Activated CD4-positive, alpha-beta memory T cell treated with anti-CD3 and anti-CD28 coated beads, Interleukin-2, amount 10 ng/mL, durations not matched to agents 7 days and 5 days (primary cell): ENCODE measurements around the gene TMEM179. TPM values are rescaled to one million over a fixed set of nuclear protein-coding genes. Genes with fewer than 3 reads are reported as not detected.
A peak's percentile ranks its signal among the peaks of the same experiment; 100 is the strongest.
"Not testable (repeated sequence)": the region's sequence is repeated elsewhere in the genome, so short reads cannot be mapped to it uniquely, and the experiment has no call there.

ENCODE experiments used
- CTCF ChIA-PET: fragments of 350-600 bp; sonication (Branson Sonifier 250); formaldehyde crosslinking; loops from one replicate; lab custom pipeline; 2021; ENCODE audit warnings: antibody characterized with exemption, inconsistent platforms; lab: Charles Lee
- POLR2A ChIA-PET: fragments of 350-600 bp; sonication (Branson Sonifier 250); formaldehyde crosslinking; loops from one replicate; lab custom pipeline; 2021; ENCODE audit warnings: antibody characterized with exemption; lab: Charles Lee
- DNase-seq: peaks from one replicate; pipeline ENCODE4 v3.0.0-alpha.2; 2020
- H3K27ac Mint-ChIP-seq: one replicate; pipeline ENCODE4 v1.8.0; 2021; ENCODE audit warnings: mild to moderate bottlenecking, mixed read lengths
- H3K27me3 Mint-ChIP-seq: one replicate; pipeline ENCODE4 v1.8.0; 2021; ENCODE audit warnings: mixed read lengths
- H3K36me3 Mint-ChIP-seq: one replicate; pipeline ENCODE4 v1.8.0; 2021; ENCODE audit warnings: low read depth, mixed read lengths
- H3K4me1 Mint-ChIP-seq: one replicate; pipeline ENCODE4 v1.8.0; 2021; ENCODE audit warnings: mixed read lengths
- H3K4me3 Mint-ChIP-seq: one replicate; pipeline ENCODE4 v1.8.0; 2021; ENCODE audit warnings: mild to moderate bottlenecking, mixed read lengths
- H3K9me3 Mint-ChIP-seq: one replicate; pipeline ENCODE4 v1.8.0; 2021; ENCODE audit warnings: mixed read lengths
- total RNA-seq, 2 experiments: library from RNA; stranded (reverse); gene quantifications; one replicate each; pipeline ENCODE4 v1.2.3, GENCODE V29; 2021

TMEM179 gene
- total RNA-seq, 2 experiments from 2014 or later: not detected

GRCh38 chr14:104643306-104643705, 38.7 kb upstream of the TMEM179 start:
- Mint-ChIP-seq H3K9me3 (peaks cover 2% of the 10 kb centered on the region), H3K4me1 (no peaks in the 10 kb centered on the region), H3K36me3 (no peaks in the 10 kb centered on the region), H3K27me3 (peaks cover 9% of the 10 kb centered on the region), H3K4me3 (no peak overlapping the region), H3K27ac (no peak overlapping the region)
- ChIA-PET POLR2A (no interaction called here), CTCF (no interaction called here)
- no peak for DNase-seq

GRCh38 chr14:104642540-104642868, 37.9 kb upstream of the TMEM179 start:
- POLR2A ChIA-PET: no interaction called here
- CTCF ChIA-PET: no interaction called here
- Mint-ChIP-seq H3K27me3 (peaks cover 6% of the 10 kb centered on the region), H3K4me1 (no peaks in the 10 kb centered on the region), H3K36me3 (no peaks in the 10 kb centered on the region), H3K4me3 (no peak overlapping the region), H3K27ac (no peak overlapping the region), H3K9me3 (peaks cover 2% of the 10 kb centered on the region)
- DNase-seq: no peak

DNA sequence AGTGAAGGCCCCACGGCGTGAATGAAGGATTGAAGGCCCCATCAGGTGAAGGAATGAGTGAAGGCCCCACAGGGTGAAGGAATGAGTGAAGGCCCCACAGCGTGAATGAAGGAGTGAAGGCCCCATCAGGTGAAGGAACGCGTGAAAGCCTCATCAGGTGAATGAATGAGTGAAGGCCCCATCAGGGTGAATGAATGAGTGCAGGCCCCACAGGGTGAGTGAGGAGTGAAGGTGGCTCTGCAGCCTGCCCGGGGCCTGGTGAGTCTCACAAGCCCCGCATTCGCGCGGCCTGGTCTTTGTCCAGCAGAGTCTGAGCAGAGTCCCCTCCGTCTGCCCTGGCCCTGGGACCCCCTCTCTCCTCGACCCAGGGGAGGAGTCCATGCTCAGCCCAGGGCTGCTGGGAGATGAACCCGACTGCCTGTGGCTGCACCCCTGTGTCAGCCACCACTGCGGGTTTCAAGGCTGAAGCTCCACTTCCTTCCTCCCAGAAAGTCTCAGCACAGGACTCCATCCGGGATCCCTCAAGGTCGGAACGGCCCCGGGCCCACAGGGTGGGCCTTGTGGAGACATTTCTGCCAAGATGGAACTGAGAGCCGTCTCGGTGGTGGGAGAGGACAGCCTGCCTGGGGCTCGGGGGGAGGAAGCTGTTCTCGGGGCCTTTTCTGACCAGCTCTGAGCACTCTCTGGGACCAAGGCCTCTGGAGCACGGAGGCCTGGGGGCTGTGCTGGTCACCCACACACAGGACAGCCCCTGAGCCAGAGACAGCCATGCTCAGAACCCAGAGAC, 37.4 kb upstream of the TMEM179 start:
- Mint-ChIP-seq H3K9me3 (peaks cover 2% of the 10 kb centered on the region), H3K27ac (no peak overlapping the region), H3K4me3 (no peak overlapping the region), H3K36me3 (no peaks in the 10 kb centered on the region), H3K4me1 (no peaks in the 10 kb centered on the region), H3K27me3 (peaks cover 5% of the 10 kb centered on the region)
- CTCF ChIA-PET: no interaction called here
- POLR2A ChIA-PET: no interaction called here
- DNase-seq: no peak

GRCh38 chr14:104640681-104641080, 36.1 kb upstream of the TMEM179 start:
- CTCF ChIA-PET: no interaction called here
- H3K4me1 Mint-ChIP-seq: no peaks in the 10 kb centered on the region
- peaks cover 2% of the 10 kb centered on the region for H3K9me3 Mint-ChIP-seq

GRCh38 chr14:104639885-104640548, 35.4 kb upstream of the TMEM179 start:
- Mint-ChIP-seq H3K36me3 (no peaks in the 10 kb centered on the region), H3K4me1 (no peaks in the 10 kb centered on the region), H3K4me3 (no peak overlapping the region), H3K27ac (no peak overlapping the region), H3K9me3 (no peaks in the 10 kb centered on the region), H3K27me3 (peaks cover 4% of the 10 kb centered on the region)
- POLR2A ChIA-PET: no interaction called here
- CTCF ChIA-PET: no interaction called here
- peak; percentile 54 for DNase-seq

More at GRCh38 chr14:104640681-104641080, 36.1 kb upstream of the TMEM179 start:
- Mint-ChIP-seq H3K27me3 (peaks cover 5% of the 10 kb centered on the region), H3K4me3 (no peak overlapping the region), H3K36me3 (no peaks in the 10 kb centered on the region), H3K27ac (no peak overlapping the region)
- DNase-seq: no peak
- POLR2A ChIA-PET: no interaction called here

DNA sequence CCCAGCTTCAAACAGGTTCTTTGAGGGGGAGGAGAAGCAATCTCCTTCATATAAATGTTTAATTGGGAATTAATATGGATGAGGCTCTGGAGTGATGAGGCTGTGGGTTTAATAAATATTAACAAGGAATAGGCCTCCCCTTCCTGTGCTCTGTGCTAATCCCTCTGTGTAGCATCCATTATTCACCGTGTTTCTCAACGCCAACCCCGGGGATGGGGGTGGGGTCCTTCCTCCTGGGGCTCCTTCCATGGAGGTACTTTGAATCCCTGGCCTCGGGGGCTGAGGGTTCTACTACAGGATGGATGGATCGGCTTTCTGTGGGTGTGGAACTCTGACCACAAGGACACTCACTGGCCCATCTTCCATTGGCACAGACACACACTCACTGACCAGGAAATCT, 34.9 kb upstream of the TMEM179 start:
- ChIA-PET POLR2A (no interaction called here), CTCF (no interaction called here)
- no peak overlapping the region for H3K27ac Mint-ChIP-seq
- H3K4me1 Mint-ChIP-seq: no peaks in the 10 kb centered on the region
- DNase-seq: no peak
- H3K4me3 Mint-ChIP-seq: no peak overlapping the region
- H3K27me3 Mint-ChIP-seq: no peaks in the 10 kb centered on the region
- H3K9me3 Mint-ChIP-seq: no peaks in the 10 kb centered on the region
- H3K36me3 Mint-ChIP-seq: no peaks in the 10 kb centered on the region

GRCh38 chr14:104638927-104639450, 34.4 kb upstream of the TMEM179 start:
- no peaks in the 10 kb centered on the region for H3K36me3 Mint-ChIP-seq
- H3K9me3 Mint-ChIP-seq: no peaks in the 10 kb centered on the region
- POLR2A ChIA-PET: no interaction called here
- no peaks in the 10 kb centered on the region for H3K4me1 Mint-ChIP-seq
- no peaks in the 10 kb centered on the region for H3K27me3 Mint-ChIP-seq
- H3K27ac Mint-ChIP-seq: no peak overlapping the region
- no peak for DNase-seq
- no peak overlapping the region for H3K4me3 Mint-ChIP-seq
- CTCF ChIA-PET: no interaction called here

DNA sequence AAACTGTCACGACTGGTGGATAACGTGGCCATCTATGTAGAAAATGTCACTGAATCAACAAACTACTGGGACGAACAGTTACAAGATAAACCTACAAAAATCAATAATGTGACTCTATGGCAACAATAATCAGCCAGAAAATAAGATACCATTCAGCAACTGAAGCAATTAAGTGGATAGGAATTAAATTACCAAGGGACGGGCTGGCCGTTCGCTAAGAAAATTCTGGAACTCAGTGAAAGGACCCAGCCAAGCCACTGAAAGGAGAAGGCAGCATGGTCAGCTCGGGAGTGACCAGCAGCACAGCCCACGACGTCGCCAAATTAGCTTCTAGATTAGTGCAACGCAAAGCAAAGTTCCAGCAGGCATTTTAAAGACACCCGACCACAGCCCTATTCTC, 33.6 kb upstream of the TMEM179 start:
- Mint-ChIP-seq H3K36me3 (no peaks in the 10 kb centered on the region), H3K4me1 (no peaks in the 10 kb centered on the region), H3K27me3 (no peaks in the 10 kb centered on the region), H3K27ac (no peak overlapping the region), H3K9me3 (no peaks in the 10 kb centered on the region), H3K4me3 (no peak overlapping the region)
- POLR2A ChIA-PET: no interaction called here
- CTCF ChIA-PET: interaction anchor here (1.2 kb wide), 1 partner anchor 27 kb away, joined by 3 read pairs; no protein-coding TSS in a partner anchor
- no peak for DNase-seq

- no peaks in the 10 kb centered on the region for H3K27me3 Mint-ChIP-seq
- ChIA-PET POLR2A (no interaction called here), CTCF (interaction anchor here (1.2 kb wide), 1 partner anchor 28 kb away, joined by 3 read pairs; no protein-coding TSS in a partner anchor)
- H3K27ac Mint-ChIP-seq: no peak overlapping the region
- H3K9me3 Mint-ChIP-seq: no peaks in the 10 kb centered on the region
- no peaks in the 10 kb centered on the region for H3K36me3 Mint-ChIP-seq
- H3K4me1 Mint-ChIP-seq: no peaks in the 10 kb centered on the region
- no peak for DNase-seq
- no peak overlapping the region for H3K4me3 Mint-ChIP-seq
Observed at GRCh38 chr14:104637546-104638003, 33.0 kb upstream of the TMEM179 start.

- H3K36me3 Mint-ChIP-seq, H3K27me3 Mint-ChIP-seq, H3K4me3 Mint-ChIP-seq, DNase-seq, H3K27ac Mint-ChIP-seq, H3K4me1 Mint-ChIP-seq, H3K9me3 Mint-ChIP-seq, POLR2A ChIA-PET: not testable (repeated sequence)
- CTCF ChIA-PET: interaction anchor here (1.2 kb wide), 1 partner anchor 28 kb away, joined by 3 read pairs; no protein-coding TSS in a partner anchor
Observed at GRCh38 chr14:104636846-104637545, 32.4 kb upstream of the TMEM179 start.

- Mint-ChIP-seq H3K27me3 (no peaks in the 10 kb centered on the region), H3K36me3 (no peaks in the 10 kb centered on the region), H3K27ac (no peak overlapping the region), H3K4me1 (no peaks in the 10 kb centered on the region), H3K4me3 (no peak overlapping the region), H3K9me3 (no peaks in the 10 kb centered on the region)
- ChIA-PET CTCF (no interaction called here), POLR2A (no interaction called here)
- no peak for DNase-seq
Observed at GRCh38 chr14:104636131-104636530, 31.6 kb upstream of the TMEM179 start.

DNA sequence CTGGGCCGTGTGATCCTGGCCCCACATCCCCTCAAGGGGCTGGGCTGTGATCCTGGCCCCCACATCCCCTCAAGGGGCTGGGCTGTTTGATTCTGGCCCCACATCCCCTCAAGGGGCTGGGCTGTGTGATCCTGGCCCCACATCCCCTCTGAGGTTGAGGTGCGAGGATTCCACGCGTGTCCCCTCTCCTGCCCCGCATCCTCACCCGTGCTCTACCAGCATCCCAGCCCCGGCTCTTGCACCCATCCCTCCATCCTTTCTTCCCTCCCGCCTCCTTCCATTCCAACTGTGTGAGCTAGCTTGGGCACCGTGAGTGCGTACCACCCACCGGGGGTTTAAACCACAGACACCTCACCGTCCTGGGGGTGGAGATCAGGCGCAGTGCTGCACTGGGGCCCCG, 31.1 kb upstream of the TMEM179 start:
- no peaks in the 10 kb centered on the region for H3K36me3 Mint-ChIP-seq
- ChIA-PET CTCF (no interaction called here), POLR2A (no interaction called here)
- no peak overlapping the region for H3K27ac Mint-ChIP-seq
- no peak overlapping the region for H3K4me3 Mint-ChIP-seq
- no peaks in the 10 kb centered on the region for H3K27me3 Mint-ChIP-seq
- no peak for DNase-seq
- H3K4me1 Mint-ChIP-seq: no peaks in the 10 kb centered on the region
- H3K9me3 Mint-ChIP-seq: no peaks in the 10 kb centered on the region

- no peak for DNase-seq
- Mint-ChIP-seq H3K9me3 (no peaks in the 10 kb centered on the region), H3K27ac (no peak overlapping the region), H3K4me1 (no peaks in the 10 kb centered on the region), H3K36me3 (no peaks in the 10 kb centered on the region), H3K27me3 (no peaks in the 10 kb centered on the region), H3K4me3 (no peak overlapping the region)
- CTCF ChIA-PET: no interaction called here
- POLR2A ChIA-PET: no interaction called here
Observed at GRCh38 chr14:104634886-104635570, 30.5 kb upstream of the TMEM179 start.
